Esophagus squamous epithelium (tissue), 4 donors: ENCODE results near the gene HECA.

Source experiments
- POLR2A ChIP-seq, 4 donors: fragments of 450-650 bp; IDR thresholded peaks; one replicate each; pipeline ENCODE4 v1.6.1; 2017; ENCODE audit warnings: antibody characterized with exemption in 4 of 4, mild to moderate bottlenecking in 4 of 4, moderate library complexity in 3 of 4
- TF ChIP-seq, protein P1 (sequence below), 6 experiments: fragments of 450-650 bp in 4 of 6; fragments of 200-600 bp in 2 of 6; sonication (generic) in 2 of 6; IDR thresholded peaks; one replicate each; pipeline ENCODE4 v1.5.1; 2016 to 2019; ENCODE audit warnings: antibody characterized with exemption in 6 of 6, mild to moderate bottlenecking in 4 of 6, moderate library complexity in 4 of 6

DNA sequence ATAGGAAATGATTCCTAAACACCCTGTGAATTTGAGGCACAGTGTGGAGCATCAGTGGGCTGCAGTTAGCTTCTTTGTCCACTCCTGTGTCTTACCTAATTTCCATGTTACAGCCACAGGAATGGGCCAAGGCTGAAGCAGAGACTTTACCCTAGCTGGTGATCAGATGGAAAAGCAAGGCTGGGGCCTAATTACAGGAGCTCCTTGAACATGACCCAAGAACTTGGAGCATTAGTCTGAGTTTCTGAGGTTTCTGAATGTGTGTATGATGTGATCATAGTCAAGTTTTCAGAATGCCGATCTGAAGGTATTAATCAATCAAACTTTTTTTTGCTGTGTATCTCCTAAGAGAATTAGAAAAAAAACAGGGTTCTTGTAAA, 18.0 kb downstream of the HECA start:
- no peak for TF ChIP-seq POLR2A (IDR thresholded peaks at IDR 0.05)
- TF ChIP-seq, protein P1, sequence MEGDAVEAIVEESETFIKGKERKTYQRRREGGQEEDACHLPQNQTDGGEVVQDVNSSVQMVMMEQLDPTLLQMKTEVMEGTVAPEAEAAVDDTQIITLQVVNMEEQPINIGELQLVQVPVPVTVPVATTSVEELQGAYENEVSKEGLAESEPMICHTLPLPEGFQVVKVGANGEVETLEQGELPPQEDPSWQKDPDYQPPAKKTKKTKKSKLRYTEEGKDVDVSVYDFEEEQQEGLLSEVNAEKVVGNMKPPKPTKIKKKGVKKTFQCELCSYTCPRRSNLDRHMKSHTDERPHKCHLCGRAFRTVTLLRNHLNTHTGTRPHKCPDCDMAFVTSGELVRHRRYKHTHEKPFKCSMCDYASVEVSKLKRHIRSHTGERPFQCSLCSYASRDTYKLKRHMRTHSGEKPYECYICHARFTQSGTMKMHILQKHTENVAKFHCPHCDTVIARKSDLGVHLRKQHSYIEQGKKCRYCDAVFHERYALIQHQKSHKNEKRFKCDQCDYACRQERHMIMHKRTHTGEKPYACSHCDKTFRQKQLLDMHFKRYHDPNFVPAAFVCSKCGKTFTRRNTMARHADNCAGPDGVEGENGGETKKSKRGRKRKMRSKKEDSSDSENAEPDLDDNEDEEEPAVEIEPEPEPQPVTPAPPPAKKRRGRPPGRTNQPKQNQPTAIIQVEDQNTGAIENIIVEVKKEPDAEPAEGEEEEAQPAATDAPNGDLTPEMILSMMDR (IDR thresholded peaks at IDR 0.05), result no peak
